Epithelial cell of prostate (primary cell): ENCODE data around the gene PCDHGB4.
"Not testable (repeated sequence)": the region's sequence is repeated elsewhere in the genome, so short reads cannot be mapped to it uniquely, and the experiment has no call there.

Experiments used
- DNase-seq: peaks from one replicate; pipeline ENCODE4 v3.0.0-alpha.2; 2011; ENCODE audit warnings: low read depth, low spot score
- H3K27ac ChIP-seq: fragments of 450-650 bp; 2 replicates; pipeline ENCODE4 v1.5.1; 2017; ENCODE audit warnings: mild to moderate bottlenecking

PCDHGB4 gene

DNA sequence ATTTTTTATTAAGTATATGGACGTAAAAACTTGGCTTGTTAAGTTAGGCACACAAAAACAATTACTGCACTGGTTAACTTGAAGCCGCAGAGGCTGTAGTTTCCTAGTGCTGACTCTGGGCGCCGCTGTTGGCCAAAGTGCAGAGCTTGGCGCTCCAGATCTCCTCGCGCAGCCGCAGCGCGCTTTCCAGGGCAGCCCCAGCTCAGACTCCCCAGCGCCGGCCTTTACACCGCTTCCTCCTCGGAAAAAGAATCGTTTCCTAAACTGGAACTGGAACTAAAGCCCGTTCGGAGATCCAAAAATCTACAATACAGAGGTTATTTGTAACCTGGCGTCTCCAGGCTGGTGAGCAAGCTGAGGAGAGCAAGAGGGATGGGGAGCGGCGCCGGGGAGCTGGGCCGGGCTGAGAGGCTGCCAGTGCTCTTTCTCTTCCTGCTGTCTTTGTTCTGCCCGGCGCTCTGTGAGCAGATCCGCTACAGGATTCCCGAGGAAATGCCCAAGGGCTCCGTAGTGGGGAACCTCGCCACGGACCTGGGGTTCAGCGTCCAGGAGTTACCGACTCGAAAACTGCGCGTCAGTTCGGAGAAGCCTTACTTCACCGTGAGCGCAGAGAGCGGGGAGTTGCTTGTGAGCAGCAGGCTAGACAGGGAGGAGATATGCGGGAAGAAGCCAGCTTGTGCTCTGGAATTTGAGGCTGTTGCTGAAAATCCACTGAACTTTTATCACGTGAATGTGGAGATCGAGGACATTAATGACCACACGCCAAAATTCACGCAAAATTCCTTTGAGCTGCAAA, 10.5 kb downstream of the PCDHGB4 start, which contains the start of gene PCDHGB5:
PCDHGB5 (plus strand) TSS at position 192 of the 796 bp plus-strand sequence; CDS start at position 373, 181 bp downstream.
- DNase-seq, H3K27ac ChIP-seq: not testable (repeated sequence)

- H3K27ac ChIP-seq, result no peak overlapping the region
- DNase-seq, result no peak
Observed at GRCh38 chr5:141398608-141399007, 11.1 kb downstream of the PCDHGB4 start.

DNA sequence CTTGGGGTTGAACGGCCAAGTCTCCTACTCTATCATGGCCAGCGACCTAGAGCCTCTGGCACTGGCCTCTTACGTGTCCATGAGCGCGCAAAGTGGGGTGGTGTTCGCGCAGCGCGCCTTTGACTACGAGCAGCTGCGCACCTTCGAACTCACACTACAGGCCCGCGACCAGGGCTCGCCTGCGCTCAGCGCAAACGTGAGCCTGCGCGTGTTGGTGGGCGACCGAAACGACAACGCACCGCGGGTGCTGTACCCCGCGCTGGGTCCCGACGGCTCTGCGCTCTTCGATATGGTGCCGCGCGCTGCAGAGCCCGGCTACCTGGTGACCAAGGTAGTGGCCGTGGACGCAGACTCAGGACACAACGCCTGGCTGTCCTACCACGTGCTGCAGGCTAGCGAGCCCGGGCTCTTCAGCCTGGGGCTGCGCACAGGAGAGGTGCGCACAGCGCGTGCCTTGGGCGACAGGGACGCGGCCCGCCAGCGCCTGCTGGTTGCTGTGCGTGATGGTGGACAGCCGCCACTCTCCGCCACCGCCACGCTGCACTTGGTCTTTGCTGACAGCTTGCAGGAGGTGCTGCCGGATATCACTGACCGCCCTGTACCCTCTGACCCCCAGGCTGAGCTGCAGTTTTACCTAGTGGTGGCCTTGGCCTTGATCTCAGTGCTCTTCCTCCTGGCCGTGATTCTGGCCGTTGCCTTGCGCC, 12.2 kb downstream of the PCDHGB4 start:
- no peak overlapping the region for H3K27ac ChIP-seq
- no peak for DNase-seq

DNA sequence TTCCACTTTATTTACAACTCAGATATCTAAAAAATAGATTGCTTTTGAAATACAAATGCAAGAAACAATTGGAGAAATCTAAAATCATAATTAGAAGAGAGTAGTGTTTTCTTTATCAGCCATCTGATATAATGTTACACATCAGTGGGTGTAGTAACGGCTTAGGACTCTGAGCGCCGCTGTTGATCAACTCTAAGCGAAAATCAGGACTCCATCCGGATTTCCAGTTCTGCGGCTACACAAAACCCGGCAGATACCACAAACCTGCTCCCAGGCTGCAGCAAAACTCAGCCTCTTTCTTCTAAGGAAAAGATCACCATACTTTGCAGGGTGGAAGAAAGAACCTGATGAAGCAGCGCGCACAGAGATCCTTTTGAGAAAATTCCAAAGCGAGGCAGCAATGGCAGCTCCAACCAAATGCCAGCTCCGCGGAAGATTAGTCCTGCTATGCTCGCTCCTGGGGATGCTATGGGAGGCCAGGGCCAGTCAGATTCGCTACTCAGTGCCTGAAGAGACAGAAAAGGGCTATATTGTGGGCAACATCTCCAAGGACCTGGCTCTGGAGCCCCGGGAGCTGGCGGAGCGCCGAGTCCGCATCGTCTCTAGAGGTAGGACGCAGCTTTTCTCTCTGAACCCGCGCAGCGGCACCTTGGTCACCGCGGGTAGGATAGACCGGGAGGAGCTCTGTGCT, 15.2 kb downstream of the PCDHGB4 start, which contains the start of gene PCDHGA9:
PCDHGA9 (plus strand) TSS at position 226 of the 691 bp plus-strand sequence; CDS start at position 401, 175 bp downstream.
- H3K27ac ChIP-seq, result no peak within 1 kb of the TSS
- no peak for DNase-seq

- no peak for DNase-seq
- H3K27ac ChIP-seq, result no peak overlapping the region
Observed at GRCh38 chr5:141403387-141403786, 15.9 kb downstream of the PCDHGB4 start.

DNA sequence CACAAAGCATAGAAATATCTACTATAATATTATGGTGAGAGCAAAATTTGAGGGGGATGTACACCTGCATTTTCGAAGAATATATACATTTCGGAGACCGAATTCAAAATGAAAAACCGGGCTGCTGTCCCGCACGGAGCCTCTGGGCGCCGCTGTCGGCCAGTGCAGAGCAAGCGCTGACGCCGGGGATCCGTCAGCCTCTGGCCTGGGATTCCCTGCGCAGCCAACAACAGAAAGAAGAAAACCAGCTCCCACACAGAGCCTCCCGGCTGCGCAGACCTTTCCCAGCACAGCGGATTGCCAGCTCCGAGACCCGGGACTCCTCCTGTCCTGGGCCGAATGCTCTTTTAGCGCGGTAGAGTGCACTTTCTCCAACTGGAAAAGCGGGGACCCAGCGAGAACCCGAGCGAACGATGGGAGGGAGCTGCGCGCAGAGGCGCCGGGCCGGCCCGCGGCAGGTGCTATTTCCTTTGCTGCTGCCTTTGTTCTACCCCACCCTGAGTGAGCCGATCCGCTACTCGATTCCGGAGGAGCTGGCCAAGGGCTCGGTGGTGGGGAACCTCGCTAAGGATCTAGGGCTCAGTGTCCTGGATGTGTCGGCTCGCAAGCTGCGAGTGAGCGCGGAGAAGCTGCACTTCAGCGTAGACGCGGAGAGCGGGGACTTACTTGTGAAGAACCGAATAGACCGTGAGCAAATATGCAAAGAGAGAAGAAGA, 20.4 kb downstream of the PCDHGB4 start, which contains the start of gene PCDHGB6:
PCDHGB6 (plus strand) TSS at position 232 of the 716 bp plus-strand sequence; CDS start at position 414, 182 bp downstream.
- not testable (repeated sequence) for H3K27ac ChIP-seq, DNase-seq

DNA sequence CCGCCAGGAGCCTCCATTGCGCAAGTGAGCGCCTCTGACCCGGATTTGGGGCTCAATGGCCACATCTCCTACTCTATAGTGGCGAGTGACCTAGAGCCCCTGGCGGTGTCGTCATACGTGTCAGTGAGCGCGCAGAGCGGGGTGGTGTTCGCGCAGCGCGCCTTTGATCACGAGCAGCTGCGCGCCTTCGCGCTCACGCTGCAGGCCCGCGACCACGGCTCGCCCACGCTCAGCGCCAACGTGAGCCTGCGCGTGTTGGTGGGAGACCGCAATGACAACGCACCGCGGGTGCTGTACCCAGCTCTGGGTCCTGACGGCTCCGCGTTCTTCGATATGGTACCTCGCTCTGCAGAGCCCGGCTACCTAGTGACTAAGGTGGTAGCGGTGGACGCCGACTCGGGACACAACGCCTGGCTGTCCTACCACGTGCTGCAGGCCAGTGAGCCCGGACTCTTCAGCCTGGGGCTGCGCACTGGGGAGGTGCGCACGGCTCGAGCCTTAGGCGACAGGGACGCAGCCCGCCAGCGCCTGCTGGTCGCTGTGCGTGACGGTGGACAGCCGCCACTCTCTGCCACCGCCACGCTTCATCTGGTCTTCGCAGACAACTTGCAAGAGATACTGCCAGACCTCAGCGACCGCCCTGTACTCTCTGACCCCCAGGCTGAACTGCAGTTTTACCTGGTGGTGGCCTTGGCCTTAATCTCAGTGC, 22.3 kb downstream of the PCDHGB4 start:
- no peak for DNase-seq
- no peak overlapping the region for H3K27ac ChIP-seq

GRCh38 chr5:141411575-141411974, 24.1 kb downstream of the PCDHGB4 start:
- no peak for DNase-seq

DNA sequence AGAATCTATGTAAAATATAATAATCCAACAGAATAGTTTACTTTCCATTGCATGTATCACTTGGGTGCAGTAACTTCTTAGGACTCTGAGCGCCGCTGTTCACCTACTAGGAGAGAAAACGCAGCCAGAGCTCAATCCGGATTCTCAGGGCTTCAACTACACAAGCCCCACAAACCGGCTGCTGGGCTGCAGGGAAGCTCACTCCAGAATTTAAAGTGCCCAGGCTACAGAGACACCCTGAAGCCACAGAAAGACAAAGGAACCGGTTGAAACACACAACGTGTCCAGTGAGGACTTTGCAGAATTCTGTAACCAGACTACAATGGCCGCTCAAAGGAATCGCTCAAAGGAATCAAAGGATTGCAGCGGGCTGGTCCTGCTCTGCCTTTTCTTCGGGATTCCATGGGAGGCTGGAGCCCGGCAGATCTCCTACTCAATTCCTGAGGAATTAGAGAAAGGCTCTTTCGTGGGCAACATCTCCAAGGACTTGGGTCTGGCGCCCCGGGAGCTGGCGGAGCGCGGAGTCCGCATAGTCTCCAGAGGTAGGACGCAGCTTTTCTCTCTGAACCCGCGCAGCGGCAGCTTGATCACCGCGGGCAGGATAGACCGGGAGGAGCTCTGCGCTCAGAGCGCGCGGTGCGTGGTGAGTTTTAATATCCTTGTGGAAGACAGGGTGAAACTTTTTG, 25.5 kb downstream of the PCDHGB4 start, which contains the start of gene PCDHGA10:
PCDHGA10 (plus strand) TSS at position 134 of the 686 bp plus-strand sequence; CDS start at position 323, 189 bp downstream.
- no peak within 1 kb of the TSS for H3K27ac ChIP-seq
- DNase-seq, result no peak

More at GRCh38 chr5:141411575-141411974, 24.1 kb downstream of the PCDHGB4 start:
- no peak overlapping the region for H3K27ac ChIP-seq

GRCh38 chr5:141413540-141414069, 26.1 kb downstream of the PCDHGB4 start:
- H3K27ac ChIP-seq, result no peak overlapping the region
- DNase-seq, result no peak

GRCh38 chr5:141414548-141415274, 27.2 kb downstream of the PCDHGB4 start:
- not testable (repeated sequence) for DNase-seq

DNA sequence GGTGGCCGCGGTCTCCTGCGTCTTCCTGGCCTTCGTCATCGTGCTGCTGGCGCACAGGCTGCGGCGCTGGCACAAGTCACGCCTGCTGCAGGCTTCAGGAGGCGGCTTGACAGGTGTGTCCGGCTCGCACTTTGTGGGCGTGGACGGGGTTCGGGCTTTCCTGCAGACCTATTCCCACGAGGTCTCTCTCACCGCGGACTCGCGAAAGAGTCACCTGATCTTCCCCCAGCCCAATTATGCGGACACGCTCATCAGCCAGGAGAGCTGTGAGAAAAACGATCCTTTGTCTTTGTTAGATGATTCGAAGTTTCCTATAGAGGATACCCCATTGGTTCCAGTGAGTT, 27.7 kb downstream of the PCDHGB4 start:
- not testable (repeated sequence) for H3K27ac ChIP-seq, DNase-seq

More at GRCh38 chr5:141414548-141415274, 27.2 kb downstream of the PCDHGB4 start:
- not testable (repeated sequence) for H3K27ac ChIP-seq

DNA sequence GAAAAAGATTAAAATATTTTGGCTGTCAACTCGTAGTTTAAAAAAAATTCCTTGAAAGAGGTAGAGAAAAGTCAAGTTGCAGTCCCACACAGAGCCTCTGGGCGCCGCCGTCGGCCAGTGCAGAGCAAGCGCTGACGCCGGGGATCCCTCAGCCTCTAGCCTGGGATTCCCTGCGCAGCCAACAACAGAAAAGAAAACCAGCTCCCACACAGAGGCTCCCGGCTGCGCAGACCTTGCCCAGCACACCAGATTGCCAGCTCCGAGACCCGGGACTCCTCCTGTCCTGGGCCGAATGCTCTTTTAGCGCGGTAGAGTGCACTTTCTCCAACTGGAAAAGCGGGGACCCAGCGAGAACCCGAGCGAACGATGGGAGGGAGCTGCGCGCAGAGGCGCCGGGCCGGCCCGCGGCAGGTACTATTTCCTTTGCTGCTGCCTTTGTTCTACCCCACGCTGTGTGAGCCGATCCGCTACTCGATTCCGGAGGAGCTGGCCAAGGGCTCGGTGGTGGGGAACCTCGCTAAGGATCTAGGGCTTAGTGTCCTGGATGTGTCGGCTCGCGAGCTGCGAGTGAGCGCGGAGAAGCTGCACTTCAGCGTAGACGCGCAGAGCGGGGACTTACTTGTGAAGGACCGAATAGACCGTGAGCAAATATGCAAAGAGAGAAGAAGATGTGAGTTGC, 30.1 kb downstream of the PCDHGB4 start, which contains the start of gene PCDHGB7:
PCDHGB7 (plus strand) TSS at position 184 of the 679 bp plus-strand sequence; CDS start at position 367, 183 bp downstream.
- DNase-seq, result peak; percentile 31
- not testable (repeated sequence) for H3K27ac ChIP-seq

DNA sequence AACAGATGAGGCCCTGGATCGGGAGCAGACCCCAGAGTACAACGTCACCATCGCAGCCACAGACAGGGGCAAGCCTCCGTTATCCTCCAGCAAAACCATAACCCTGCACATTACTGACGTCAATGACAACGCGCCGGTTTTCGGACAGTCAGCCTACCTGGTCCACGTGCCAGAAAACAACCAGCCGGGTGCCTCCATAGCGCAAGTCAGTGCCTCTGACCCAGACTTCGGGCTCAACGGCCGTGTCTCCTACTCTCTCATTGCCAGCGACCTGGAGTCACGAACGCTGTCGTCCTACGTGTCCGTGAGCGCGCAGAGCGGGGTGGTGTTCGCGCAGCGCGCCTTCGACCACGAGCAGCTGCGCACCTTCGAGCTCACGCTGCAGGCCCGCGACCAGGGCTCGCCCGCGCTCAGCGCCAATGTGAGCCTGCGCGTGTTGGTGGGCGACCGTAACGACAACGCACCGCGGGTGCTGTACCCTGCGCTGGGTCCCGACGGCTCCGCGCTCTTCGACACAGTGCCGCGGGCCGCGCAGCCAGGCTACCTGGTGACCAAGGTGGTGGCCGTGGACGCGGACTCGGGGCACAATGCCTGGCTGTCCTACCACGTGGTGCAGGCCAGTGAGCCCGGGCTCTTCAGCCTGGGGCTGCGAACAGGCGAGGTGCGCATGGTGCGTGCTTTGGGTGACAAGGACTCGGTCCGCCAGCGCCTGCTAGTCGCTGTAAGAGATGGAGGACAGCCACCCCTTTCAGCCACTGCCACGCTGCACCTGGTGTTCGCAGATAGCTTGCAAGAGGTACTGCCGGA, 31.8 kb downstream of the PCDHGB4 start:
- no peak overlapping the region for H3K27ac ChIP-seq
- no peak for DNase-seq

GRCh38 chr5:141420855-141421488, 33.5 kb downstream of the PCDHGB4 start, which contains the start of gene PCDHGA11:
TSS of gene PCDHGA11 (plus strand) at chr5:141421051. CDS start at chr5:141421228, 177 bp downstream.
- no peak within 1 kb of the TSS for H3K27ac ChIP-seq
- DNase-seq, result no peak

GRCh38 chr5:141421489-141421855, 34.0 kb downstream of the PCDHGB4 start:
- H3K27ac ChIP-seq, result no peak overlapping the region
- DNase-seq, result no peak
